ENCODE data around the gene TEP1. TPM values are rescaled to one million over a fixed set of nuclear protein-coding genes. Genes with fewer than 3 reads are reported as not detected.

TEP1 gene
- 0.08 and 1.3 TPM in 2 replicates for polyA plus RNA-seq

GRCh38 chr14:20412876-20413743 is at the start of gene TEP1:
Gene TEP1, minus strand, starts transcription at chr14:20413501. Its CDS starts 5,062 bp downstream, at chr14:20408439.

DNA sequence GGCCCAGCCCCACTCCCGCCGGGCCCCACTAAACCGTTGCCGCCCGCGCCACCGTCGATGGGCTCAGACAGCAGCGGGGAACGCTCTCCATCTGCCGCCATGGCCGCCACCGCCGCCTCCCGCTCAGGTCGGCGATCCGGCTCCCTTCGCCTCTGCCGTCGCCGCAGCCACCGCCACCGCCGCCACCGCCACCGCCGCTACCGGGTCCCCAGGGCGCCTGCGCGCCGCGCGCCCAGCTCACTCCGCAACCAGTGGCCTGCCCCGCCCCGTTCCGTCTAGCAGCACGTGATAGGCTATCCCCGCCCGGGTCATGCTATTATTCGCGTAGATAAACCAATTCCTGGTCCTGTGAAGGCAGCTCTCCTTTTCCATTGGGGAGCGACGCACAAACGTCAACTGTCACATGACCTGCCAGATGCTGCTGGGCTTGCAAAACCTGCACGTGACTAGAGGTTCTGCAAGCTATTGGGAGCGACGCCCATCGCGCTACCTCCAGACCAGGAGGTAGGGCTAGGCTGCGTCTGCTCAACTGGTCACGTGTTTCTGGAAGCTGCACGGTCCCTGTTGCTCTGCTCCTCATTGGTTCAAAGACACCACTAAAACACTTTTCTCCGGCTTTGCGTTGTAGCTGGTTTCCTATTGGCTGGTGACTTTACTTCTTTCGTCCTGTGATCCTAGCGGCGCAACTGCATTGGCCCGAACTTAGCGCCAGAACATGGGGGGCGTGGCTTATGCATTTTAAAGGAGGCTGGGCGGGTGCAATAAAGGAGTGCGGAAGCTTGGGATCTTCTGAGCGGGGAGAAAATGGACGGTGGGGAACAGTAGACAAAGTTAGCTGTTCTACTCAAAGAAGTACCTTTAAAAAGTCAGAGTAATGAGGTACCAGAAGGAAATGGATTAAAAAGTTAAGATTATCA is 48.2 kb upstream of the TEP1 start, which contains the start of gene PIP4P1:
PIP4P1 (minus strand) TSS at position 210 of the 917 bp plus-strand sequence; CDS start at position 101, 109 bp downstream.

GRCh38 chr14:20454516-20455354 is 41.4 kb upstream of the TEP1 start, which contains the start of the genes APEX1 and OSGEP:
Gene APEX1, plus strand, starts transcription at chr14:20455226. Its CDS starts 420 bp downstream, at chr14:20455646.
Gene OSGEP, minus strand, starts transcription at chr14:20454812. Its CDS starts 129 bp downstream, at chr14:20454683.

GRCh38 chr14:20435582-20436362 is 22.5 kb upstream of the TEP1 start, which contains the start of gene KLHL33:
Gene KLHL33, minus strand, starts transcription at chr14:20436166. Its CDS starts 355 bp downstream, at chr14:20435811.

DNA sequence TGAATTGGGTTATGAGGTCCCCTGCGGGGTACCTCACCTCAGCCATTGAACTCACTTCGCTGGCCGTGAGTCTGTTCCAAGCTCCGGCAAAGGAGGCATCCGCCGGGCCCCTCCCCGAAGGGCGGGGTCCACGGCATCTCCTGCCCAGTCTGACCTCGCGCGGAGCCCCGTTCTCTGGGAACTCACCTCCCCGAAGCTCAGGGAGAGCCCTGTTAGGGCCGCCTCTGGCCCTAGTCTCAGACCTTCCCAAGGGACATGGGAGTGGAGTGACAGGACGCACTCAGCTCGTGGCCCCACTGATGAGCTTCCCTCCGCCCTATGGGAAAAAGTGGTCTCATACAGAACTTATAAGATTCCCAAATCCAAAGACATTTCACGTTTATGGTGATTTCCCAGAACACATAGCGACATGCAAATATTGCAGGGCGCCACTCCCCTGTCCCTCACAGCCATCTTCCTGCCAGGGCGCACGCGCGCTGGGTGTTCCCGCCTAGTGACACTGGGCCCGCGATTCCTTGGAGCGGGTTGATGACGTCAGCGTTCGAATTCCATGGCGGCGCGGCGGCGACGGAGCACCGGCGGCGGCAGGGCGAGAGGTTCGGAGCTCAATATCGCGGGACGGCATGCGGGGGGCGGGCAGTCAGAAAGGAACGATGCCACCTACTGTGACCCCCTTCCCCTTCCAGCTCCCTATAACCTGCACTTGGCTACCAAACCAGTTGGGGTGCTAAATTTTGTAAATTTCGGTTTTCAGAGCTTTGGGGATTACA is 70.0 kb downstream of the TEP1 start, which contains the start of gene PARP2:
PARP2 (plus strand) TSS at position 544 of the 770 bp plus-strand sequence; CDS start at position 551, 7 bp downstream.

GRCh38 chr14:20332788-20333493 is 80.4 kb downstream of the TEP1 start, which contains the start of gene CCNB1IP1:
Gene CCNB1IP1, minus strand, starts transcription at chr14:20333279. Its CDS starts 16,756 bp downstream, at chr14:20316523.

Other genes with a start within 250 kb of the TEP1 start
- gene OR11G2, start 222.6 kb downstream of the TEP1 start, polyA plus RNA-seq = 0.10 TPM in 1 of 2 replicates, not detected in the other
- not detected in 2 replicates for gene OR11H6, start 189.8 kb downstream of the TEP1 start, polyA plus RNA-seq
- not detected in 2 replicates for gene OR11H7, start 184.5 kb downstream of the TEP1 start, polyA plus RNA-seq
- not detected in 2 replicates for gene OR11H4, start 174.2 kb downstream of the TEP1 start, polyA plus RNA-seq
- 12.5 and 17.5 TPM in 2 replicates for gene TTC5, start 107.5 kb downstream of the TEP1 start, polyA plus RNA-seq
- 14.0 and 27.9 TPM in 2 replicates for gene CCNB1IP1, start 80.2 kb downstream of the TEP1 start, polyA plus RNA-seq
- gene PARP2, start 69.9 kb downstream of the TEP1 start, polyA plus RNA-seq = 13.1 and 22.0 TPM in 2 replicates
- 0.08 and 0.16 TPM in 2 replicates for gene KLHL33, start 22.7 kb upstream of the TEP1 start, polyA plus RNA-seq
- gene OSGEP, start 41.3 kb upstream of the TEP1 start, polyA plus RNA-seq = 31.4 and 51.1 TPM in 2 replicates
- 84.3 and 107 TPM in 2 replicates for gene APEX1, start 41.7 kb upstream of the TEP1 start, polyA plus RNA-seq
- gene PIP4P1, start 47.9 kb upstream of the TEP1 start, polyA plus RNA-seq = 16.3 and 16.4 TPM in 2 replicates
- 1.1 and 10.0 TPM in 2 replicates for gene PNP, start 55.9 kb upstream of the TEP1 start, polyA plus RNA-seq
- not detected in 2 replicates for gene RNASE10, start 92.0 kb upstream of the TEP1 start, polyA plus RNA-seq
- not detected in 2 replicates for gene RNASE9, start 147.5 kb upstream of the TEP1 start, polyA plus RNA-seq
- not detected in 2 replicates for gene RNASE11, start 174.5 kb upstream of the TEP1 start, polyA plus RNA-seq
- gene RNASE12, start 177.9 kb upstream of the TEP1 start, polyA plus RNA-seq = not detected in 2 replicates
- not detected in 2 replicates for gene OR6S1, start 228.2 kb upstream of the TEP1 start, polyA plus RNA-seq